Adrenal gland (tissue), 12 donors: ENCODE results near the gene NAALADL2. TPM values are rescaled to one million over a fixed set of nuclear protein-coding genes. Genes with fewer than 3 reads are reported as not detected.

Source experiments
- DNase-seq, 7 donors: peaks; one replicate each; pipeline ENCODE4 v3.0.0-alpha.2; 2019 to 2020
- H3K27ac ChIP-seq, 5 donors: fragments of 200-600 bp; sonication (generic) in 4 of 5; 1 replicate in 3 of 5; 2 replicates in 2 of 5; pipeline versions ENCODE4 v1.5.1 to v1.8.0; 2016 to 2020; ENCODE audit warnings: mild to moderate bottlenecking in 1 of 5
- H3K27me3 ChIP-seq: fragments of 200-600 bp; 2 replicates; pipeline ENCODE4 v1.8.0; 2021
- H3K36me3 ChIP-seq, 2 donors: fragments of 200-600 bp; replicated peaks in 1 of 2; 1 replicate in 1 of 2; 2 replicates in 1 of 2; pipeline versions ENCODE4 v1.5.1 to v1.8.0; 2018 to 2022
- H3K4me1 ChIP-seq, 2 donors: fragments of 200-600 bp; replicated peaks in 1 of 2; 1 replicate in 1 of 2; 2 replicates in 1 of 2; pipeline versions ENCODE4 v1.5.1 to v1.8.0; 2018 to 2021
- H3K4me3 ChIP-seq, 4 donors: fragments of 200-600 bp; sonication (generic) in 3 of 4; one replicate each; pipeline ENCODE4 v1.5.1; 2016 to 2018
- H3K9me3 ChIP-seq, 3 donors: fragments of 200-600 bp; sonication (generic) in 1 of 3; replicated peaks in 1 of 3; 1 replicate in 2 of 3; 2 replicates in 1 of 3; pipeline versions ENCODE4 v1.5.1 to v1.8.0; 2016 to 2021
- CTCF ChIP-seq, 6 experiments: fragments of 450-650 bp in 4 of 6; fragments of 200-600 bp in 2 of 6; sonication (generic) in 1 of 6; IDR thresholded peaks; 1 replicate in 5 of 6; 2 replicates in 1 of 6; pipeline versions ENCODE4 v1.5.1 to v1.8.0; 2016 to 2021; ENCODE audit warnings: antibody characterized with exemption in 6 of 6, mild to moderate bottlenecking in 2 of 6, moderate library complexity in 1 of 6
- POLR2A ChIP-seq, 2 donors: fragments of 450-650 bp; IDR thresholded peaks; one replicate each; pipeline ENCODE4 v1.6.1; 2017; ENCODE audit warnings: antibody characterized with exemption in 2 of 2, mild to moderate bottlenecking in 2 of 2, moderate library complexity in 1 of 2
- WGBS, 4 donors: extraction: QIAGEN DNeasy Blood & Tissue Kit in 2 of 4; methylation state at CpG; one replicate each; pipeline versions ENCODE4 v1.1.5 to v1.1.7; 2013 to 2017; 5-methylcytosine and 5-hydroxymethylcytosine counted together
- intact Hi-C, 2 donors: fragments of 100-400 bp; cut with DNase I; formaldehyde crosslinking; loops; one replicate each; pipeline versions ENCODE4 v1.14.1 to v1.15.0; 2022 to 2023
- polyA plus RNA-seq, 3 donors: library from polyadenylated mRNA; stranded (reverse); fragments of 200-250 nt in 2 of 3; fragments of 350-450 nt in 1 of 3; fragmentation: Illumina TruSeq in 1 of 3; extraction: RNeasy Lipid Tissue Mini Kit (QIAGEN cat#74804) in 1 of 3; gene quantifications; one replicate each; pipeline ENCODE4 v1.2.3, GENCODE V29; 2013 to 2014
- total RNA-seq, 9 donors: library from RNA; depleted of rRNA in 4 of 9; stranded (reverse); fragments of >200 nt in 4 of 9; fragments of 120-200 nt in 1 of 9; fragmentation: NEBNext Ultra II Directional in 1 of 9; extraction: Animal tissue kit (Norgen Biotek cat#: 25700) in 1 of 9; gene quantifications; one replicate each; pipeline versions ENCODE4 v1.1.0 to v1.2.4, GENCODE V29; 2013 to 2023
- donor health status: healthy with polysubstance abuse.
- donor health status: Bipolar disorder and iron deficiency.
- donor health status: DM: yes; HTN: yes; CAD: no.
- donor health status: DM: no; HTN: no; CAD: no.
- donor health status: DM: no; HTN: no; CAD: no.
- donor health status: DM: yes; HTN: yes; CAD: no.

The NAALADL2 gene
- total and polyA plus RNA-seq, 12 donors = 0.24 to 7.8 (median 4.8) TPM

GRCh38 chr3:174955513-174956016 is 96.4 kb downstream of the NAALADL2 start:
- Histone ChIP-seq H3K4me3 (no peak overlapping the region), H3K27me3 (no peaks in the 10 kb centered on the region), H3K27ac (no peak overlapping the region), H3K9me3 (no peaks in the 10 kb centered on the region), H3K4me1 (peaks cover 0 to 4% of the 10 kb centered on the region in 2 donors), H3K36me3 (no peaks in the 10 kb centered on the region)
- 78 to 87% (median 84%) methylated on average over 2 of the region's 2 CpGs for WGBS, 4 donors
- no peak for DNase-seq
- TF ChIP-seq POLR2A (IDR thresholded peaks at IDR 0.05) (no peak), CTCF (IDR thresholded peaks at IDR 0.05) (no peak)
- intact Hi-C loops = no loop called here

- Histone ChIP-seq H3K4me3 (no peak overlapping the region), H3K4me1 (peaks cover 0 to 4% of the 10 kb centered on the region in 2 donors), H3K27me3 (no peaks in the 10 kb centered on the region), H3K9me3 (no peaks in the 10 kb centered on the region), H3K36me3 (no peaks in the 10 kb centered on the region), H3K27ac (no peak overlapping the region)
- no peak for DNase-seq
- WGBS, 4 donors = 78 to 92% (median 87%) methylated on average over 2 of the region's 2 CpGs
- intact Hi-C loops = no loop called here
- TF ChIP-seq CTCF (IDR thresholded peaks at IDR 0.05) (no peak), POLR2A (IDR thresholded peaks at IDR 0.05) (no peak)
These were observed 97.9 kb downstream of the NAALADL2 start for GRCh38 chr3:174957081-174957480.

GRCh38 chr3:174957551-174958001 is 98.4 kb downstream of the NAALADL2 start:
- Histone ChIP-seq H3K27me3 (no peaks in the 10 kb centered on the region), H3K27ac (no peak overlapping the region), H3K4me3 (no peak overlapping the region), H3K36me3 (no peaks in the 10 kb centered on the region), H3K9me3 (no peaks in the 10 kb centered on the region), H3K4me1 (peaks cover 0 to 4% of the 10 kb centered on the region in 2 donors)
- intact Hi-C loops = no loop called here
- DNase-seq = no peak
- no peak for TF ChIP-seq POLR2A (IDR thresholded peaks at IDR 0.05)
- no peak for TF ChIP-seq CTCF (IDR thresholded peaks at IDR 0.05)

GRCh38 chr3:174958671-174959328 is 99.7 kb downstream of the NAALADL2 start:
- 75 to 83% (median 81%) methylated on average over 5 of the region's 5 CpGs for WGBS, 4 donors
- no peak overlapping the region for H3K27ac ChIP-seq
- no peaks in the 10 kb centered on the region for H3K9me3 ChIP-seq
- H3K27me3 ChIP-seq = no peaks in the 10 kb centered on the region
- no peaks in the 10 kb centered on the region for H3K36me3 ChIP-seq
- DNase-seq = no peak
- H3K4me3 ChIP-seq = no peak overlapping the region
- peaks cover 0 to 4% of the 10 kb centered on the region in 2 donors for H3K4me1 ChIP-seq
- TF ChIP-seq POLR2A (IDR thresholded peaks at IDR 0.05) (no peak), CTCF (IDR thresholded peaks at IDR 0.05) (no peak)
- intact Hi-C loops = no loop called here
